Panc1 (cell line): ENCODE data around the gene EPHB2. TPM values are rescaled to one million over a fixed set of nuclear protein-coding genes. Genes with fewer than 3 reads are reported as not detected.

Experiments
- ATAC-seq: fragments of 200-7000 bp; cut with Tn5 transposase; 2 replicates; pipeline ENCODE4 v1.9.1; 2020; ENCODE audit warnings: mild to moderate bottlenecking, moderate library complexity
- BruUV-seq: library from RNA; stranded (reverse); fragments of 400-500 nt; replicated peaks from 2 replicates; lab custom pipeline; 2021; lab: Mats Ljungman, UMichigan
- CTCF ChIA-PET: fragments of 300-600 bp; sonication (Branson Sonifier 250); formaldehyde crosslinking; loops from one replicate; lab custom pipeline; 2022; ENCODE audit warnings: antibody characterized with exemption; lab: Charles Lee
- POLR2A ChIA-PET: fragments of 300-600 bp; sonication (Branson Sonifier 250); formaldehyde crosslinking; loops from one replicate; lab custom pipeline; 2022; ENCODE audit warnings: antibody characterized with exemption; lab: Charles Lee
- DNase-seq: peaks from one replicate; pipeline ENCODE4 v3.0.0-alpha.2; 2010; ENCODE audit warnings: low read depth, low spot score
- H3K27ac ChIP-seq: 2 replicates; pipeline ENCODE4 v1.5.1; 2011; ENCODE audit warnings: mild to moderate bottlenecking, low read length, inconsistent platforms
- H3K27me3 ChIP-seq: fragments of 200-500 bp; sonication (Bioruptor generic); 2 replicates; pipeline ENCODE4 v1.6.0; 2014; ENCODE audit warnings: low read length, inconsistent platforms; ENCODE audit not compliant: control insufficient read depth, insufficient read depth
- H3K36me3 ChIP-seq: fragments of 200-500 bp; sonication (Bioruptor generic); 2 replicates; pipeline ENCODE4 v1.5.1; 2014; ENCODE audit warnings: inconsistent platforms, mild to moderate bottlenecking, low read length, moderate library complexity; ENCODE audit not compliant: control insufficient read depth, insufficient read depth
- H3K4me1 ChIP-seq: 2 replicates; pipeline ENCODE4 v1.5.1; 2011; ENCODE audit warnings: inconsistent platforms, mild to moderate bottlenecking, low read length, moderate library complexity; ENCODE audit not compliant: control insufficient read depth, insufficient read depth
- H3K4me3 ChIP-seq, 2 experiments: 2 replicates each; pipeline ENCODE4 v1.5.1; 2011 to 2012; ENCODE audit warnings: low read depth in 2 of 2, low read length in 2 of 2, mild to moderate bottlenecking in 2 of 2, inconsistent platforms in 1 of 2, moderate library complexity in 1 of 2
- H3K9me3 ChIP-seq: fragments of 200-500 bp; sonication (Bioruptor generic); 2 replicates; pipeline ENCODE4 v1.5.1; 2014; ENCODE audit warnings: low read depth, mild to moderate bottlenecking, inconsistent platforms, low read length, moderate library complexity; ENCODE audit not compliant: control insufficient read depth, insufficient read depth
- CTCF ChIP-seq: fragments of 450-650 bp; IDR thresholded peaks from 2 replicates; pipeline ENCODE4 v1.5.1; 2017; ENCODE audit warnings: mild to moderate bottlenecking
- POLR2AphosphoS5 ChIP-seq: IDR thresholded peaks from 2 replicates; pipeline ENCODE4 v1.6.1; 2012; ENCODE audit warnings: mild to moderate bottlenecking, low read depth, low read length, moderate library complexity
- REST ChIP-seq, 2 experiments: IDR thresholded peaks; 2 replicates each; pipeline ENCODE4 v1.6.1; 2011 to 2012; ENCODE audit warnings: low read depth in 2 of 2, control low read depth in 1 of 2, low read length in 1 of 2, mild to moderate bottlenecking in 1 of 2, moderate library complexity in 1 of 2; ENCODE audit not compliant: insufficient read depth in 1 of 2
- SIN3A ChIP-seq: IDR thresholded peaks from 2 replicates; pipeline ENCODE4 v1.6.1; 2012; ENCODE audit warnings: low read depth, mild to moderate bottlenecking, low read length, moderate library complexity, borderline replicate concordance; ENCODE audit not compliant: insufficient read depth
- TCF7L2 ChIP-seq: IDR thresholded peaks from 2 replicates; pipeline ENCODE4 v1.6.1; 2011; ENCODE audit warnings: mild to moderate bottlenecking, low read depth, low read length, inconsistent platforms
- in situ Hi-C: cut with HindIII; loops from 2 replicates; pipeline ENCODE4 v1.10.0; 2016; ENCODE audit warnings: low sequenced_read_pairs, low pct_unique_long_range_greater_than_20kb
- intact Hi-C: fragments of 100-400 bp; cut with micrococcal nuclease; formaldehyde crosslinking; loops from one replicate; pipeline ENCODE4 v1.10.0; 2022; ENCODE audit not compliant: unreplicated experiment
- total RNA-seq: library from RNA; stranded (reverse); gene quantifications from one replicate; pipeline ENCODE4 v1.2.1, GENCODE V29; 2021; ENCODE audit not compliant: unreplicated experiment

The EPHB2 gene
- total RNA-seq, 1 experiment from 2014 or later: 29.0 TPM

GRCh38 chr1:22887491-22887890, 176.9 kb downstream of the EPHB2 start:
- TF ChIP-seq SIN3A (no peak), CTCF (no peak), POLR2AphosphoS5 (no peak), TCF7L2 (no peak), REST (IDR thresholded peaks at IDR 0.05; ENCODE audit: insufficient read depth in 1 of 2, low read depth in 2 of 2, low read length in 1 of 2) (no peak)
- ChIA-PET CTCF (no interaction called here), POLR2A (no interaction called here)
- no TSS peak for BruUV-seq
- Histone ChIP-seq H3K27ac (no peak overlapping the region), H3K4me1 (no peaks in the 10 kb centered on the region), H3K9me3 (no peaks in the 10 kb centered on the region), H3K36me3 (no peaks in the 10 kb centered on the region), H3K27me3 (no peaks in the 10 kb centered on the region), H3K4me3 (no peak overlapping the region)
- DNase-seq (no peak), ATAC-seq (no peak)
- intact Hi-C loops: loop anchor here (5.0 to 10.0 kb wide), 2 partner anchors 183 to 215 kb away; no protein-coding TSS in a partner anchor
- in situ Hi-C loops: no loop called here

GRCh38 chr1:22888320-22889075, 177.9 kb downstream of the EPHB2 start:
- Histone ChIP-seq H3K4me3 (no peak overlapping the region), H3K27ac (no peak overlapping the region), H3K27me3 (no peaks in the 10 kb centered on the region), H3K4me1 (no peaks in the 10 kb centered on the region), H3K9me3 (no peaks in the 10 kb centered on the region), H3K36me3 (no peaks in the 10 kb centered on the region)
- intact Hi-C loops: loop anchor here (5.0 to 10.0 kb wide), 2 partner anchors 184 to 216 kb away; no protein-coding TSS in a partner anchor
- ATAC-seq: no peak; the same call in 1 of the 2 replicates
- CTCF ChIA-PET: interaction anchor here (0.6 to 1.4 kb wide), 3 partner anchors 184 to 222 kb away, joined by 3 to 6 read pairs (median 4); no protein-coding TSS in a partner anchor
- POLR2A ChIA-PET: no interaction called here
- DNase-seq: no peak
- TF ChIP-seq POLR2AphosphoS5 (no peak), TCF7L2 (no peak), REST (IDR thresholded peaks at IDR 0.05; ENCODE audit: insufficient read depth in 1 of 2, low read depth in 2 of 2, low read length in 1 of 2) (no peak), CTCF (no peak), SIN3A (no peak)
- in situ Hi-C loops: no loop called here
- BruUV-seq: no TSS peak
